Caco-2 (cell line): ENCODE data around the gene RAB36. TPM values are rescaled to one million over a fixed set of nuclear protein-coding genes. Genes with fewer than 3 reads are reported as not detected.

Experiments used
- BruUV-seq: library from RNA; stranded (reverse); fragments of 400-500 nt; replicated peaks from 2 replicates; lab custom pipeline; 2021; lab: Mats Ljungman, UMichigan
- CTCF ChIA-PET: fragments of 300-600 bp; sonication (Branson Sonifier 250); formaldehyde crosslinking; loops from one replicate; lab custom pipeline; 2022; ENCODE audit warnings: antibody characterized with exemption; lab: Charles Lee
- POLR2A ChIA-PET: fragments of 300-600 bp; sonication (Branson Sonifier 250); formaldehyde crosslinking; loops from one replicate; lab custom pipeline; 2022; ENCODE audit warnings: antibody characterized with exemption; lab: Charles Lee
- DNase-seq, 2 experiments: peaks; one replicate each; pipeline versions ENCODE4 v3.0.0 to v3.0.0-alpha.2; 2020 to 2022
- H3K27me3 ChIP-seq: replicated peaks from 2 replicates; pipeline ENCODE4 v1.6.0; 2011; ENCODE audit warnings: low read length; ENCODE audit not compliant: control insufficient read depth, insufficient read depth
- H3K36me3 ChIP-seq: 2 replicates; pipeline ENCODE4 v1.5.1; 2011; ENCODE audit warnings: low read length; ENCODE audit not compliant: control insufficient read depth, insufficient read depth
- H3K4me1 ChIP-seq: fragments of 250-450 bp; sonication (Bioruptor Pico); 2 replicates; pipeline ENCODE4 v1.5.1; 2020; ENCODE audit warnings: mild to moderate bottlenecking
- H3K4me3 ChIP-seq: 2 replicates; pipeline ENCODE4 v1.5.1; 2011; ENCODE audit warnings: low read depth, mild to moderate bottlenecking, control low read depth, low read length
- H3K9me3 ChIP-seq: fragments of 250-450 bp; sonication (Bioruptor Pico); 2 replicates; pipeline ENCODE4 v1.5.1; 2020; ENCODE audit warnings: mild to moderate bottlenecking, moderate library complexity
- H3K27ac Mint-ChIP-seq: one replicate; pipeline ENCODE4 v1.8.0; 2022; ENCODE audit warnings: mixed read lengths; ENCODE audit not compliant: unreplicated experiment
- H3K27me3 Mint-ChIP-seq: one replicate; pipeline ENCODE4 v1.8.0; 2022; ENCODE audit warnings: mixed read lengths; ENCODE audit not compliant: insufficient read depth, unreplicated experiment
- H3K36me3 Mint-ChIP-seq: one replicate; pipeline ENCODE4 v1.8.0; 2022; ENCODE audit warnings: mild to moderate bottlenecking, mixed read lengths; ENCODE audit not compliant: insufficient read depth, unreplicated experiment
- H3K4me1 Mint-ChIP-seq: one replicate; pipeline ENCODE4 v1.8.0; 2022; ENCODE audit warnings: low read depth, mixed read lengths; ENCODE audit not compliant: unreplicated experiment
- H3K4me3 Mint-ChIP-seq: one replicate; pipeline ENCODE4 v1.8.0; 2022; ENCODE audit warnings: mild to moderate bottlenecking, moderate library complexity, mixed read lengths; ENCODE audit not compliant: unreplicated experiment
- H3K9me3 Mint-ChIP-seq: one replicate; pipeline ENCODE4 v1.8.0; 2022; ENCODE audit warnings: mixed read lengths; ENCODE audit not compliant: unreplicated experiment
- intact Hi-C: fragments of 100-400 bp; cut with micrococcal nuclease; formaldehyde crosslinking; loops from one replicate; pipeline ENCODE4 v1.10.0; 2022; ENCODE audit not compliant: unreplicated experiment
- total RNA-seq: library from RNA; stranded (reverse); gene quantifications from 2 replicates; pipeline ENCODE4 v1.2.3, GENCODE V29; 2022
- TF ChIP-seq, protein P1 (sequence below), 2 experiments: fragments of 200-600 bp in 1 of 2; IDR thresholded peaks; 1 replicate in 1 of 2; 2 replicates in 1 of 2; pipeline versions ENCODE4 v1.5.1 to v1.8.0; 2011 to 2022; ENCODE audit warnings: antibody characterized with exemption in 1 of 2, control low read depth in 1 of 2, inconsistent platforms in 1 of 2, low read depth in 1 of 2, low read length in 1 of 2, mild to moderate bottlenecking in 1 of 2, moderate library complexity in 1 of 2; ENCODE audit not compliant: insufficient read depth in 1 of 2, severe bottlenecking in 1 of 2, unreplicated experiment in 1 of 2

The RAB36 gene
- total RNA-seq, 1 experiment from 2014 or later: 0.52 TPM

GRCh38 chr22:23180893-23181720, 35.8 kb downstream of the RAB36 start:
- H3K4me3 ChIP-seq: peak overlapping the region; percentile 96
- TF ChIP-seq, protein P1, sequence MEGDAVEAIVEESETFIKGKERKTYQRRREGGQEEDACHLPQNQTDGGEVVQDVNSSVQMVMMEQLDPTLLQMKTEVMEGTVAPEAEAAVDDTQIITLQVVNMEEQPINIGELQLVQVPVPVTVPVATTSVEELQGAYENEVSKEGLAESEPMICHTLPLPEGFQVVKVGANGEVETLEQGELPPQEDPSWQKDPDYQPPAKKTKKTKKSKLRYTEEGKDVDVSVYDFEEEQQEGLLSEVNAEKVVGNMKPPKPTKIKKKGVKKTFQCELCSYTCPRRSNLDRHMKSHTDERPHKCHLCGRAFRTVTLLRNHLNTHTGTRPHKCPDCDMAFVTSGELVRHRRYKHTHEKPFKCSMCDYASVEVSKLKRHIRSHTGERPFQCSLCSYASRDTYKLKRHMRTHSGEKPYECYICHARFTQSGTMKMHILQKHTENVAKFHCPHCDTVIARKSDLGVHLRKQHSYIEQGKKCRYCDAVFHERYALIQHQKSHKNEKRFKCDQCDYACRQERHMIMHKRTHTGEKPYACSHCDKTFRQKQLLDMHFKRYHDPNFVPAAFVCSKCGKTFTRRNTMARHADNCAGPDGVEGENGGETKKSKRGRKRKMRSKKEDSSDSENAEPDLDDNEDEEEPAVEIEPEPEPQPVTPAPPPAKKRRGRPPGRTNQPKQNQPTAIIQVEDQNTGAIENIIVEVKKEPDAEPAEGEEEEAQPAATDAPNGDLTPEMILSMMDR (IDR thresholded peaks at IDR 0.05; ENCODE audit: insufficient read depth in 1 of 2, low read depth in 1 of 2, low read length in 1 of 2, severe bottlenecking in 1 of 2, unreplicated experiment in 1 of 2): no peak
- intact Hi-C loops: no loop called here
- peaks cover 8% of the 10 kb centered on the region for H3K9me3 ChIP-seq
- no peaks in the 10 kb centered on the region for H3K27me3 ChIP-seq
- Mint-ChIP-seq H3K36me3 (peaks cover 20% of the 10 kb centered on the region), H3K4me1 (peaks cover 22% of the 10 kb centered on the region), H3K9me3 (peaks cover 14% of the 10 kb centered on the region), H3K27me3 (no peaks in the 10 kb centered on the region), H3K27ac (peak overlapping the region; percentile 26), H3K4me3 (peak overlapping the region; percentile 77)
- no TSS peak for BruUV-seq
- peaks cover 43% of the 10 kb centered on the region for H3K4me1 ChIP-seq
- peak in 1 of 2 experiments; percentile 22 for DNase-seq
- H3K36me3 ChIP-seq: 0 out of 2 replicates have a peak, but pooled peaks cover 2% of the 10 kb centered on the region
- ChIA-PET POLR2A (interaction anchor here (1.4 kb wide), 1 partner anchor 62 kb away, joined by 4 read pairs; no protein-coding TSS in a partner anchor), CTCF (interaction anchor here (0.6 to 5.8 kb wide), 7 partner anchors 31 to 394 kb away, joined by 3 to 57 read pairs (median 3); no protein-coding TSS in a partner anchor)

GRCh38 chr22:23181721-23182308, 36.5 kb downstream of the RAB36 start:
- ChIA-PET CTCF (interaction anchor here (1.3 to 5.8 kb wide), 3 partner anchors 100 to 109 kb away, joined by 3 to 57 read pairs (median 15); no protein-coding TSS in a partner anchor), POLR2A (no interaction called here)
- H3K4me3 Mint-ChIP-seq: peak overlapping the region; percentile 77
- peaks cover 26% of the 10 kb centered on the region for H3K36me3 Mint-ChIP-seq
- H3K9me3 Mint-ChIP-seq: peaks cover 6% of the 10 kb centered on the region
- Histone ChIP-seq H3K36me3 (0 out of 2 replicates have a peak, but pooled peaks cover 2% of the 10 kb centered on the region), H3K9me3 (peaks cover under 1% of the 10 kb centered on the region), H3K27me3 (no peaks in the 10 kb centered on the region), H3K4me1 (peaks cover 39% of the 10 kb centered on the region), H3K4me3 (peak overlapping the region; percentile 96)
- H3K4me1 Mint-ChIP-seq: peaks cover 22% of the 10 kb centered on the region
- TF ChIP-seq, protein P1 (IDR thresholded peaks at IDR 0.05; ENCODE audit: insufficient read depth in 1 of 2, low read depth in 1 of 2, low read length in 1 of 2, severe bottlenecking in 1 of 2, unreplicated experiment in 1 of 2): no peak
- no peak for DNase-seq
- peak overlapping the region; percentile 26 for H3K27ac Mint-ChIP-seq
- no peaks in the 10 kb centered on the region for H3K27me3 Mint-ChIP-seq
- BruUV-seq: no TSS peak
- intact Hi-C loops: no loop called here
